Spinal cord (tissue), 4 donors: ENCODE data around the gene DHRS4L2. TPM values are rescaled to one million over a fixed set of nuclear protein-coding genes. Genes with fewer than 3 reads are reported as not detected.

Source experiments
- polyA plus RNA-seq, 2 donors: library from polyadenylated mRNA; unstranded; fragments of 120-200 nt; gene quantifications; one replicate each; pipeline ENCODE4 v1.2.1, GENCODE V29; 2013; ENCODE audit not compliant: insufficient read length in 2 of 2
- total RNA-seq, 2 donors: library from RNA; depleted of rRNA in 1 of 2; stranded (reverse); fragments of 120-200 nt in 1 of 2; fragments of >200 nt in 1 of 2; gene quantifications; one replicate each; pipeline versions ENCODE4 v1.2.3 to v1.2.4, GENCODE V29; 2013 to 2014

Gene DHRS4L2
- total and polyA plus RNA-seq, 4 donors: 5.6 to 22.5 (median 13.9) TPM

Other genes with a start within 250 kb of the DHRS4L2 start
- 10 to 100 TPM; 14.1 to 19.9 TPM for gene DHRS4, start 35.2 kb upstream of the DHRS4L2 start, total RNA-seq
- gene DHRS4, start 35.2 kb upstream of the DHRS4L2 start, polyA plus RNA-seq: 10 to 100 TPM; 16.5 to 22.7 TPM
- 10 to 100 TPM; 10.2 to 11.9 TPM for gene CARMIL3, start 63.1 kb downstream of the DHRS4L2 start, total RNA-seq
- 10 to 100 TPM; 32.9 to 43.2 TPM for gene CARMIL3, start 63.1 kb downstream of the DHRS4L2 start, polyA plus RNA-seq
- 10 to 100 TPM in 1 of 2 donors, 1 to 10 TPM in 1; 1.7 to 55.7 TPM for gene CPNE6, start 82.6 kb downstream of the DHRS4L2 start, total RNA-seq
- gene CPNE6, start 82.6 kb downstream of the DHRS4L2 start, polyA plus RNA-seq: 10 to 100 TPM; 14.1 to 15.1 TPM
- 1 to 10 TPM; 3.9 to 5.1 TPM for gene PCK2, start 105.4 kb downstream of the DHRS4L2 start, total RNA-seq
- 1 to 10 TPM; 6.6 to 7.0 TPM for gene PCK2, start 105.4 kb downstream of the DHRS4L2 start, polyA plus RNA-seq
- 10 to 100 TPM; 62.1 to 66.9 TPM for gene DCAF11, start 125.8 kb downstream of the DHRS4L2 start, total RNA-seq
- gene DCAF11, start 125.8 kb downstream of the DHRS4L2 start, polyA plus RNA-seq: 10 to 100 TPM; 59.5 to 64.1 TPM
- gene NRL, start 126.0 kb downstream of the DHRS4L2 start, total RNA-seq: 1 to 10 TPM; 1.8 to 2.4 TPM
- gene NRL, start 126.0 kb downstream of the DHRS4L2 start, polyA plus RNA-seq: 1 to 10 TPM; 3.5 to 4.8 TPM
- gene FITM1, start 141.7 kb downstream of the DHRS4L2 start, total RNA-seq: under 1 TPM in 1 of 2 donors, not detected in 1; 0.77 TPM
- 1 to 10 TPM; 1.1 to 1.2 TPM for gene FITM1, start 141.7 kb downstream of the DHRS4L2 start, polyA plus RNA-seq
- 100 to 1,000 TPM in 1 of 2 donors, 10 to 100 TPM in 1; 49.0 to 134 TPM for gene PSME1, start 147.3 kb downstream of the DHRS4L2 start, total RNA-seq
- 100 to 1,000 TPM in 1 of 2 donors, 10 to 100 TPM in 1; 96.2 to 103 TPM for gene PSME1, start 147.3 kb downstream of the DHRS4L2 start, polyA plus RNA-seq
- 10 to 100 TPM; 11.0 to 20.1 TPM for gene EMC9, start 152.7 kb downstream of the DHRS4L2 start, total RNA-seq
- 10 to 100 TPM; 31.2 to 37.2 TPM for gene EMC9, start 152.7 kb downstream of the DHRS4L2 start, polyA plus RNA-seq
- gene PSME2, start 157.7 kb downstream of the DHRS4L2 start, total RNA-seq: 100 to 1,000 TPM in 1 of 2 donors, 10 to 100 TPM in 1; 59.4 to 136 TPM
- gene PSME2, start 157.7 kb downstream of the DHRS4L2 start, polyA plus RNA-seq: 100 to 1,000 TPM; 112 to 115 TPM
- 10 to 100 TPM; 17.8 to 47.3 TPM for gene RNF31, start 158.6 kb downstream of the DHRS4L2 start, total RNA-seq
- 10 to 100 TPM; 50.2 to 56.8 TPM for gene RNF31, start 158.6 kb downstream of the DHRS4L2 start, polyA plus RNA-seq
- gene IRF9, start 172.3 kb downstream of the DHRS4L2 start, total RNA-seq: 10 to 100 TPM; 50.0 to 81.4 TPM
- gene IRF9, start 172.3 kb downstream of the DHRS4L2 start, polyA plus RNA-seq: 10 to 100 TPM; 68.6 to 74.0 TPM
- gene REC8, start 183.2 kb downstream of the DHRS4L2 start, total RNA-seq: 10 to 100 TPM; 18.7 to 21.8 TPM
- 100 to 1,000 TPM in 1 of 2 donors, 10 to 100 TPM in 1; 95.9 to 129 TPM for gene REC8, start 183.2 kb downstream of the DHRS4L2 start, polyA plus RNA-seq
- gene IPO4, start 199.9 kb downstream of the DHRS4L2 start, total RNA-seq: 10 to 100 TPM in 1 of 2 donors, 1 to 10 TPM in 1; 9.2 to 28.2 TPM
- gene IPO4, start 199.9 kb downstream of the DHRS4L2 start, polyA plus RNA-seq: 10 to 100 TPM; 19.4 to 22.7 TPM
- gene TM9SF1, start 206.5 kb downstream of the DHRS4L2 start, total RNA-seq: 10 to 100 TPM; 36.6 to 62.9 TPM
- 10 to 100 TPM; 30.7 to 36.8 TPM for gene TM9SF1, start 206.5 kb downstream of the DHRS4L2 start, polyA plus RNA-seq
- not detected for gene TSSK4, start 216.8 kb downstream of the DHRS4L2 start, total RNA-seq
- 10 to 100 TPM in 1 of 2 donors, 1 to 10 TPM in 1; 7.4 to 15.2 TPM for gene TSSK4, start 216.8 kb downstream of the DHRS4L2 start, polyA plus RNA-seq
- gene CHMP4A, start 224.6 kb downstream of the DHRS4L2 start, total RNA-seq: 10 to 100 TPM; 23.2 to 44.2 TPM
- 10 to 100 TPM; 48.9 to 62.9 TPM for gene CHMP4A, start 224.6 kb downstream of the DHRS4L2 start, polyA plus RNA-seq
- 10 to 100 TPM; 22.1 to 46.2 TPM for gene MDP1, start 227.1 kb downstream of the DHRS4L2 start, total RNA-seq
- gene MDP1, start 227.1 kb downstream of the DHRS4L2 start, polyA plus RNA-seq: 10 to 100 TPM; 19.5 to 21.3 TPM
- 100 to 1,000 TPM in 1 of 2 donors, 10 to 100 TPM in 1; 79.6 to 278 TPM for gene NEDD8, start 243.4 kb downstream of the DHRS4L2 start, total RNA-seq
- gene NEDD8, start 243.4 kb downstream of the DHRS4L2 start, polyA plus RNA-seq: 100 to 1,000 TPM; 229 to 250 TPM
- 10 to 100 TPM; 57.5 to 77.4 TPM for gene GMPR2, start 244.0 kb downstream of the DHRS4L2 start, total RNA-seq
- gene GMPR2, start 244.0 kb downstream of the DHRS4L2 start, polyA plus RNA-seq: 10 to 100 TPM; 84.0 to 96.9 TPM